HUES64 (cell line): ENCODE results near the gene CDC42BPA.

ENCODE experiments used
- H3K27ac ChIP-seq: 2 replicates; pipeline ENCODE4 v1.7.0; 2013; ENCODE audit warnings: low read depth, low read length, inconsistent platforms
- H3K27me3 ChIP-seq: 2 replicates; pipeline ENCODE4 v1.6.1; 2013; ENCODE audit warnings: mild to moderate bottlenecking, low read length; ENCODE audit not compliant: insufficient read depth
- H3K36me3 ChIP-seq: 2 replicates; pipeline ENCODE4 v1.6.1; 2013; ENCODE audit warnings: mild to moderate bottlenecking, low read length; ENCODE audit not compliant: insufficient read depth
- H3K4me1 ChIP-seq: 2 replicates; pipeline ENCODE4 v1.6.1; 2013; ENCODE audit warnings: mild to moderate bottlenecking, low read length, moderate library complexity; ENCODE audit not compliant: insufficient read depth
- H3K4me3 ChIP-seq: 2 replicates; pipeline ENCODE4 v1.5.1; 2013; ENCODE audit warnings: mild to moderate bottlenecking, low read length, moderate library complexity
- H3K9ac ChIP-seq: 2 replicates; pipeline ENCODE4 v1.6.1; 2013; ENCODE audit warnings: mild to moderate bottlenecking, low read depth, low read length
- H3K9me3 ChIP-seq: 2 replicates; pipeline ENCODE4 v1.6.1; 2013; ENCODE audit warnings: low read depth, low read length; ENCODE audit not compliant: insufficient read depth
- WGBS: fragments of 150-250, 120-280 bp; methylation state at CpG from one replicate; pipeline ENCODE4 v1.1.7; 2013; ENCODE audit warnings: missing lambda C conversion rate; 5-methylcytosine and 5-hydroxymethylcytosine counted together

CDC42BPA gene

GRCh38 chr1:226976276-226976977, 341.9 kb downstream of the CDC42BPA start:
- Histone ChIP-seq H3K27me3 (no peaks in the 10 kb centered on the region), H3K9ac (no peak overlapping the region), H3K4me1 (peaks cover 5% of the 10 kb centered on the region; the same call in 1 of the 2 replicates), H3K9me3 (peaks cover 3% of the 10 kb centered on the region; the same call in 1 of the 2 replicates), H3K36me3 (peaks cover 8% of the 10 kb centered on the region), H3K4me3 (no peak overlapping the region), H3K27ac (no peak overlapping the region)
- 96% methylated on average over 34 of the region's 34 CpGs for WGBS

GRCh38 chr1:226975259-226976250, 342.7 kb downstream of the CDC42BPA start:
- Histone ChIP-seq H3K9me3 (peaks cover 3% of the 10 kb centered on the region; the same call in 1 of the 2 replicates), H3K27ac (no peak overlapping the region), H3K9ac (no peak overlapping the region), H3K4me3 (no peak overlapping the region), H3K4me1 (peaks cover 5% of the 10 kb centered on the region; the same call in 1 of the 2 replicates), H3K27me3 (no peaks in the 10 kb centered on the region), H3K36me3 (peaks cover 8% of the 10 kb centered on the region)
- 92% methylated on average over 29 of the region's 32 CpGs for WGBS

- peaks cover 3% of the 10 kb centered on the region; the same call in 1 of the 2 replicates for H3K9me3 ChIP-seq
- peaks cover 12% of the 10 kb centered on the region for H3K36me3 ChIP-seq
- no peak overlapping the region for H3K27ac ChIP-seq
Measured at GRCh38 chr1:226974544-226975258, 343.6 kb downstream of the CDC42BPA start.

GRCh38 chr1:226973898-226974543, 344.3 kb downstream of the CDC42BPA start:
- H3K27me3 ChIP-seq = no peaks in the 10 kb centered on the region
- H3K4me1 ChIP-seq = peaks cover 5% of the 10 kb centered on the region; the same call in 1 of the 2 replicates
- H3K36me3 ChIP-seq = peaks cover 12% of the 10 kb centered on the region
- WGBS = 83% methylated on average over 11 of the region's 11 CpGs
- H3K4me3 ChIP-seq = no peak overlapping the region
- H3K9me3 ChIP-seq = peaks cover 3% of the 10 kb centered on the region; the same call in 1 of the 2 replicates
- no peak overlapping the region for H3K27ac ChIP-seq
- H3K9ac ChIP-seq = no peak overlapping the region

More at GRCh38 chr1:226974544-226975258, 343.6 kb downstream of the CDC42BPA start:
- H3K27me3 ChIP-seq = no peaks in the 10 kb centered on the region
- H3K4me1 ChIP-seq = peaks cover 5% of the 10 kb centered on the region; the same call in 1 of the 2 replicates
- H3K9ac ChIP-seq = no peak overlapping the region
- H3K4me3 ChIP-seq = no peak overlapping the region
- WGBS = 91% methylated on average over 14 of the region's 14 CpGs

- peaks cover 5% of the 10 kb centered on the region; the same call in 1 of the 2 replicates for H3K4me1 ChIP-seq
- H3K4me3 ChIP-seq = no peak overlapping the region
- WGBS = 86% methylated on average over 5 of the region's 5 CpGs
- peaks cover 12% of the 10 kb centered on the region for H3K36me3 ChIP-seq
- H3K9me3 ChIP-seq = peaks cover 3% of the 10 kb centered on the region; the same call in 1 of the 2 replicates
- no peaks in the 10 kb centered on the region for H3K27me3 ChIP-seq
- no peak overlapping the region for H3K9ac ChIP-seq
- 0 out of 2 replicates have a peak overlapping the region, but pooled peaks have one; percentile 5 for H3K27ac ChIP-seq
Measured at GRCh38 chr1:226973371-226973897, 344.9 kb downstream of the CDC42BPA start.

GRCh38 chr1:226972931-226973330, 345.4 kb downstream of the CDC42BPA start:
- WGBS = 97% methylated on average over 6 of the region's 6 CpGs
- peaks cover 12% of the 10 kb centered on the region for H3K36me3 ChIP-seq
- no peaks in the 10 kb centered on the region for H3K27me3 ChIP-seq
- H3K27ac ChIP-seq = no peak overlapping the region
- peaks cover 3% of the 10 kb centered on the region; the same call in 1 of the 2 replicates for H3K9me3 ChIP-seq
- peaks cover 5% of the 10 kb centered on the region; the same call in 1 of the 2 replicates for H3K4me1 ChIP-seq
- H3K4me3 ChIP-seq = no peak overlapping the region
- H3K9ac ChIP-seq = no peak overlapping the region

GRCh38 chr1:226971765-226972164, 346.5 kb downstream of the CDC42BPA start:
- Histone ChIP-seq H3K4me3 (no peak overlapping the region), H3K36me3 (peaks cover 10% of the 10 kb centered on the region), H3K27ac (no peak overlapping the region), H3K9ac (no peak overlapping the region), H3K4me1 (peaks cover 5% of the 10 kb centered on the region; the same call in 1 of the 2 replicates), H3K9me3 (peaks cover 3% of the 10 kb centered on the region; the same call in 1 of the 2 replicates), H3K27me3 (no peaks in the 10 kb centered on the region)
- WGBS = 96% methylated on average over 1 of the region's 1 CpG

GRCh38 chr1:226967665-226968064, 350.6 kb downstream of the CDC42BPA start:
- WGBS = 92% methylated on average over 3 of the region's 3 CpGs
- peaks cover 3% of the 10 kb centered on the region; the same call in 1 of the 2 replicates for H3K9me3 ChIP-seq

GRCh38 chr1:226966683-226967082, 351.6 kb downstream of the CDC42BPA start:
- no peak overlapping the region for H3K4me3 ChIP-seq
- H3K27me3 ChIP-seq = no peaks in the 10 kb centered on the region
- H3K27ac ChIP-seq = no peak overlapping the region
- H3K9ac ChIP-seq = no peak overlapping the region
- peaks cover under 1% of the 10 kb centered on the region; the same call in 1 of the 2 replicates for H3K9me3 ChIP-seq
- H3K36me3 ChIP-seq = peaks cover 11% of the 10 kb centered on the region
- H3K4me1 ChIP-seq = no peaks in the 10 kb centered on the region
- WGBS = 96% methylated on average over 4 of the region's 4 CpGs

More at GRCh38 chr1:226967665-226968064, 350.6 kb downstream of the CDC42BPA start:
- Histone ChIP-seq H3K4me3 (no peak overlapping the region), H3K36me3 (peaks cover 14% of the 10 kb centered on the region), H3K9ac (no peak overlapping the region), H3K4me1 (no peaks in the 10 kb centered on the region), H3K27me3 (no peaks in the 10 kb centered on the region), H3K27ac (no peak overlapping the region)
